Activated B cell treated with CpG ODN at 0.5 μM for 24 hours (primary cell): ENCODE results near the gene BCAS3. TPM values are rescaled to one million over a fixed set of nuclear protein-coding genes. Genes with fewer than 3 reads are reported as not detected.

Experiments
- ATAC-seq: fragments of 200-7000 bp; cut with Tn5 transposase; one replicate; pipeline ENCODE4 v1.10.0; 2021; ENCODE audit warnings: low read depth, mild to moderate bottlenecking, moderate library complexity
- CTCF ChIA-PET: fragments of 350-600 bp; sonication (Branson Sonifier 250); formaldehyde crosslinking; loops from one replicate; lab custom pipeline; 2021; ENCODE audit warnings: antibody characterized with exemption; lab: Charles Lee
- POLR2A ChIA-PET: fragments of 350-600 bp; sonication (Branson Sonifier 250); formaldehyde crosslinking; loops from one replicate; lab custom pipeline; 2021; ENCODE audit warnings: antibody characterized with exemption; lab: Charles Lee
- DNase-seq: peaks from one replicate; pipeline ENCODE4 v3.0.0; 2022
- H3K27ac Mint-ChIP-seq: one replicate; pipeline ENCODE4 v1.8.0; 2020; ENCODE audit warnings: mixed read lengths
- H3K27me3 Mint-ChIP-seq: one replicate; pipeline ENCODE4 v1.8.0; 2021; ENCODE audit warnings: mixed read lengths
- H3K36me3 Mint-ChIP-seq: one replicate; pipeline ENCODE4 v1.8.0; 2021; ENCODE audit warnings: low read depth, mixed read lengths
- H3K4me1 Mint-ChIP-seq: one replicate; pipeline ENCODE4 v1.8.0; 2021; ENCODE audit warnings: mixed read lengths
- H3K4me3 Mint-ChIP-seq: one replicate; pipeline ENCODE4 v1.8.0; 2020; ENCODE audit warnings: mild to moderate bottlenecking, mixed read lengths
- H3K9me3 Mint-ChIP-seq: one replicate; pipeline ENCODE4 v1.8.0; 2020; ENCODE audit warnings: mixed read lengths
- intact Hi-C: fragments of 100-400 bp; cut with micrococcal nuclease; formaldehyde crosslinking; loops from one replicate; pipeline ENCODE4 v1.15.1; 2024
- total RNA-seq: library from RNA; stranded (reverse); gene quantifications from 2 replicates; pipeline ENCODE4 v1.2.3, GENCODE V29; 2022
- TF ChIP-seq, protein P1 (sequence below): fragments of 200-600 bp; IDR thresholded peaks from one replicate; pipeline ENCODE4 v1.8.0; 2022; ENCODE audit warnings: antibody characterized with exemption, mild to moderate bottlenecking

BCAS3 gene
- total RNA-seq, 1 donor from 2014 or later, result 37.5 TPM

DNA sequence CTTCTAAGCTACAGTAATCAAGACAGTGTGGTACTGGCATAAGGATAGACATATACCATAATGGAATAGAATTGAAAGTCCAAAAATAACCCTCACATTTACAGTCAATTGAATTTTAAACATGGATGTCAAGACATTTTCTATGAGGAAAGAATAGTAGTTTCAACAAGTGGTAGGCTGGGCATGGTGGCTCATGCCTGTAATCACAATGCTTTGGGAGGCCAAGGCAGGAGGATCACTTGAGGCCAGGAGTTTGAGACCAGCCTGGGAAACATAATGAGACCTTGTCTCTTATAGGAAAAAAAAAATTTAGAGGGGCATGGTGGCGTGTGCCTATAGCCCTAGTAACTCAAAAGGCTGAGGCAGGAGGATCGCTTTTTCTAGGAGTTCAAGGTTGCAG, 599.2 kb downstream of the BCAS3 start:
- intact Hi-C loops, result no loop called here
- H3K4me3 Mint-ChIP-seq, result no peak overlapping the region
- POLR2A ChIA-PET, result no interaction called here
- CTCF ChIA-PET, result no interaction called here
- no peaks in the 10 kb centered on the region for H3K36me3 Mint-ChIP-seq
- TF ChIP-seq, protein P1, sequence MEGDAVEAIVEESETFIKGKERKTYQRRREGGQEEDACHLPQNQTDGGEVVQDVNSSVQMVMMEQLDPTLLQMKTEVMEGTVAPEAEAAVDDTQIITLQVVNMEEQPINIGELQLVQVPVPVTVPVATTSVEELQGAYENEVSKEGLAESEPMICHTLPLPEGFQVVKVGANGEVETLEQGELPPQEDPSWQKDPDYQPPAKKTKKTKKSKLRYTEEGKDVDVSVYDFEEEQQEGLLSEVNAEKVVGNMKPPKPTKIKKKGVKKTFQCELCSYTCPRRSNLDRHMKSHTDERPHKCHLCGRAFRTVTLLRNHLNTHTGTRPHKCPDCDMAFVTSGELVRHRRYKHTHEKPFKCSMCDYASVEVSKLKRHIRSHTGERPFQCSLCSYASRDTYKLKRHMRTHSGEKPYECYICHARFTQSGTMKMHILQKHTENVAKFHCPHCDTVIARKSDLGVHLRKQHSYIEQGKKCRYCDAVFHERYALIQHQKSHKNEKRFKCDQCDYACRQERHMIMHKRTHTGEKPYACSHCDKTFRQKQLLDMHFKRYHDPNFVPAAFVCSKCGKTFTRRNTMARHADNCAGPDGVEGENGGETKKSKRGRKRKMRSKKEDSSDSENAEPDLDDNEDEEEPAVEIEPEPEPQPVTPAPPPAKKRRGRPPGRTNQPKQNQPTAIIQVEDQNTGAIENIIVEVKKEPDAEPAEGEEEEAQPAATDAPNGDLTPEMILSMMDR, result no peak
- no peak overlapping the region for H3K27ac Mint-ChIP-seq
- peaks cover 16% of the 10 kb centered on the region for H3K4me1 Mint-ChIP-seq
- no peaks in the 10 kb centered on the region for H3K27me3 Mint-ChIP-seq
- no peaks in the 10 kb centered on the region for H3K9me3 Mint-ChIP-seq
- ATAC-seq, result no peak
- no peak for DNase-seq

- POLR2A ChIA-PET, result no interaction called here
- TF ChIP-seq, protein P1, result no peak
- Mint-ChIP-seq H3K27me3 (no peaks in the 10 kb centered on the region), H3K9me3 (peaks cover 2% of the 10 kb centered on the region), H3K4me3 (no peak overlapping the region), H3K27ac (no peak overlapping the region), H3K36me3 (no peaks in the 10 kb centered on the region), H3K4me1 (peaks cover 16% of the 10 kb centered on the region)
- CTCF ChIA-PET, result no interaction called here
- intact Hi-C loops, result no loop called here
- ATAC-seq (no peak), DNase-seq (no peak)
Observed at GRCh38 chr17:61279476-61280145, 602.0 kb downstream of the BCAS3 start.

DNA sequence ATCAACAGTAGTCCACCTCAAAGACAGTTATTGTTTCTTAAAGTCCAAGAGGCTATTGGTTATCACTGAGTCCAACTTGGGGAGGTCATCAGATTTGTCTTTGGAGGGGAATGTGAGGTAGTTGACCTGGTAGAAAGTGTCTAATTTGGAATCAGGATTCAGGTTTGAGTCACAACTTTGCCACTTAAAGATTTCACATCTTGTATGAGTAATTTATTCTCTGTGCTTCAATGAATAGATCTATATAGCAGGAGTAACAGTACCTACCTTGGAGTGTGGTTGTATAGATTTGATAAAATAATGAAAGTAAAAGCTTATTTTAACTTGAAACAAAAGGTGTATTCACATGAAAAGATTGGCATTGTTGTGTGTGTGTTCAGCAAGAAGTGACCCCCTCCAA, 602.7 kb downstream of the BCAS3 start:
- H3K9me3 Mint-ChIP-seq, result peaks cover 2% of the 10 kb centered on the region
- ChIA-PET POLR2A (no interaction called here), CTCF (no interaction called here)
- H3K4me3 Mint-ChIP-seq, result no peak overlapping the region
- H3K4me1 Mint-ChIP-seq, result peaks cover 16% of the 10 kb centered on the region
- no peaks in the 10 kb centered on the region for H3K27me3 Mint-ChIP-seq
- intact Hi-C loops, result no loop called here
- ATAC-seq (no peak), DNase-seq (no peak)
- no peak overlapping the region for H3K27ac Mint-ChIP-seq
- H3K36me3 Mint-ChIP-seq, result no peaks in the 10 kb centered on the region
- TF ChIP-seq, protein P1, result no peak

DNA sequence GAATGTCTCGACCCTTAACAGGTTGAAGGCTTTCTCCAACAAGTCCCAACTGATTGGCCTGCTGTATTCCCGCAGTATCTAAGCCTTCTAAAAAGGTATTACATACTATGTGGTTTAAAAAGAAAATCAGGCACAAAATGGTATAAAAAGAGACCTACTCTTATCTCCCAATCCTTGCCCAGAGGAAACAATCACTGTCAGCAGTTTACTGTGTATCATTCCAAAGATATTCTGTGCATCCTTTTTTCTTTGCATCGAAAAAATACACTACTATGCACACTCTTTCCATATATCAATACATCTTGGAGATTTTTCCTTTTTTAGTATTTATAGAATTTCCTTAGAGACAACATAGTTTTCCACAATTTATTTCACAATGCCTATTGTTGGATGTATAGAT, 603.2 kb downstream of the BCAS3 start:
- ChIA-PET CTCF (no interaction called here), POLR2A (no interaction called here)
- peaks cover 2% of the 10 kb centered on the region for H3K9me3 Mint-ChIP-seq
- H3K4me1 Mint-ChIP-seq, result peaks cover 16% of the 10 kb centered on the region
- no peak overlapping the region for H3K4me3 Mint-ChIP-seq
- ATAC-seq (no peak), DNase-seq (no peak)
- no peak overlapping the region for H3K27ac Mint-ChIP-seq
- H3K36me3 Mint-ChIP-seq, result no peaks in the 10 kb centered on the region
- TF ChIP-seq, protein P1, result no peak
- intact Hi-C loops, result no loop called here
- no peaks in the 10 kb centered on the region for H3K27me3 Mint-ChIP-seq

- POLR2A ChIA-PET, result no interaction called here
Observed at GRCh38 chr17:61282377-61282776, 604.7 kb downstream of the BCAS3 start.

More at GRCh38 chr17:61282377-61282776, 604.7 kb downstream of the BCAS3 start:
- peaks cover 2% of the 10 kb centered on the region for H3K9me3 Mint-ChIP-seq
- H3K36me3 Mint-ChIP-seq, result no peaks in the 10 kb centered on the region
- TF ChIP-seq, protein P1, result no peak
- peaks cover 16% of the 10 kb centered on the region for H3K4me1 Mint-ChIP-seq
- ATAC-seq (no peak), DNase-seq (no peak)
- CTCF ChIA-PET, result no interaction called here
- intact Hi-C loops, result no loop called here
- H3K27me3 Mint-ChIP-seq, result no peaks in the 10 kb centered on the region
- H3K4me3 Mint-ChIP-seq, result no peak overlapping the region
- no peak overlapping the region for H3K27ac Mint-ChIP-seq
